Osteocyte (in vitro differentiated cells): ENCODE results near the gene QRICH1. TPM values are rescaled to one million over a fixed set of nuclear protein-coding genes. Genes with fewer than 3 reads are reported as not detected.
"Not testable (repeated sequence)": the region's sequence is repeated elsewhere in the genome, so short reads cannot be mapped to it uniquely, and the experiment has no call there.

Experiments
- DNase-seq: peaks from one replicate; pipeline ENCODE4 v3.0.0; 2021; ENCODE audit warnings: mixed read lengths; ENCODE audit not compliant: unreplicated experiment; ENCODE audit errors: extremely low spot score
- H3K27ac Mint-ChIP-seq: one replicate; pipeline ENCODE4 v1.8.0; 2021; ENCODE audit warnings: mild to moderate bottlenecking, mixed read lengths; ENCODE audit not compliant: unreplicated experiment
- H3K27me3 Mint-ChIP-seq: one replicate; pipeline ENCODE4 v1.8.0; 2021; ENCODE audit warnings: mixed read lengths; ENCODE audit not compliant: unreplicated experiment
- H3K36me3 Mint-ChIP-seq: one replicate; pipeline ENCODE4 v1.8.0; 2021; ENCODE audit warnings: mixed read lengths; ENCODE audit not compliant: unreplicated experiment
- H3K4me1 Mint-ChIP-seq: one replicate; pipeline ENCODE4 v1.8.0; 2021; ENCODE audit warnings: mixed read lengths; ENCODE audit not compliant: unreplicated experiment
- H3K4me3 Mint-ChIP-seq: one replicate; pipeline ENCODE4 v1.8.0; 2021; ENCODE audit warnings: mild to moderate bottlenecking, moderate library complexity, mixed read lengths; ENCODE audit not compliant: unreplicated experiment
- H3K9me3 Mint-ChIP-seq: one replicate; pipeline ENCODE4 v1.8.0; 2021; ENCODE audit warnings: mixed read lengths; ENCODE audit not compliant: unreplicated experiment
- CTCF ChIP-seq: fragments of 200-600 bp; sonication (generic); IDR thresholded peaks from 2 replicates; pipeline ENCODE4 v1.5.0; 2021; ENCODE audit warnings: antibody characterized with exemption, mild to moderate bottlenecking, moderate library complexity
- total RNA-seq: library from RNA; stranded (reverse); gene quantifications from 2 replicates; pipeline ENCODE4 v1.2.1, GENCODE V29; 2021

Gene QRICH1
- total RNA-seq, 1 donor from 2014 or later: 104 TPM

- Mint-ChIP-seq H3K9me3 (no peaks in the 10 kb centered on the region), H3K4me3 (no peak overlapping the region), H3K27me3 (no peaks in the 10 kb centered on the region), H3K27ac (no peak overlapping the region), H3K4me1 (peaks cover 27% of the 10 kb centered on the region), H3K36me3 (peaks cover 18% of the 10 kb centered on the region)
- DNase-seq: no peak
- TF ChIP-seq CTCF: peak; percentile 53
Measured at GRCh38 chr3:49013738-49014660, 79.9 kb downstream of the QRICH1 start.

GRCh38 chr3:49013113-49013737, 80.6 kb downstream of the QRICH1 start:
- no peaks in the 10 kb centered on the region for H3K27me3 Mint-ChIP-seq
- H3K36me3 Mint-ChIP-seq: peaks cover 18% of the 10 kb centered on the region
- no peak for TF ChIP-seq CTCF
- H3K4me1 Mint-ChIP-seq: peaks cover 31% of the 10 kb centered on the region
- no peak overlapping the region for H3K4me3 Mint-ChIP-seq
- no peak for DNase-seq
- H3K9me3 Mint-ChIP-seq: no peaks in the 10 kb centered on the region
- H3K27ac Mint-ChIP-seq: no peak overlapping the region

- Mint-ChIP-seq H3K27me3 (no peaks in the 10 kb centered on the region), H3K27ac (no peak overlapping the region), H3K4me3 (no peak overlapping the region), H3K9me3 (no peaks in the 10 kb centered on the region), H3K4me1 (peaks cover 32% of the 10 kb centered on the region), H3K36me3 (peaks cover 18% of the 10 kb centered on the region)
- no peak for TF ChIP-seq CTCF
- no peak for DNase-seq
Measured at GRCh38 chr3:49012441-49013017, 81.3 kb downstream of the QRICH1 start.

GRCh38 chr3:49009396-49009795, 84.5 kb downstream of the QRICH1 start:
- Mint-ChIP-seq H3K4me3 (peak overlapping the region; percentile 60), H3K4me1 (peaks cover 31% of the 10 kb centered on the region), H3K27ac (peak overlapping the region; percentile 72), H3K27me3 (no peaks in the 10 kb centered on the region), H3K36me3 (peaks cover 3% of the 10 kb centered on the region), H3K9me3 (no peaks in the 10 kb centered on the region)
- DNase-seq: no peak
- no peak for TF ChIP-seq CTCF

GRCh38 chr3:49008627-49009026, 85.2 kb downstream of the QRICH1 start:
- H3K4me3 Mint-ChIP-seq: peak overlapping the region; percentile 100
- H3K36me3 Mint-ChIP-seq, DNase-seq, H3K9me3 Mint-ChIP-seq, H3K27me3 Mint-ChIP-seq: not testable (repeated sequence)
- peaks cover 31% of the 10 kb centered on the region for H3K4me1 Mint-ChIP-seq
- H3K27ac Mint-ChIP-seq: peak overlapping the region; percentile 100
